A549 treated with CORT108297 at 1 μM for 4 hours (cell line): ENCODE data around the gene ATPAF2. TPM values are rescaled to one million over a fixed set of nuclear protein-coding genes. Genes with fewer than 3 reads are reported as not detected.

ENCODE experiments used
- total RNA-seq: library from RNA; stranded (reverse); fragments of 200-300 nt; extraction: Qiagen RNA extraction; gene quantifications from 5 replicates; pipeline ENCODE4 v1.2.3, GENCODE V29; 2022

Gene ATPAF2
- 18.2 to 31.7 TPM (median 28.6 TPM) in 5 replicates for total RNA-seq

DNA sequence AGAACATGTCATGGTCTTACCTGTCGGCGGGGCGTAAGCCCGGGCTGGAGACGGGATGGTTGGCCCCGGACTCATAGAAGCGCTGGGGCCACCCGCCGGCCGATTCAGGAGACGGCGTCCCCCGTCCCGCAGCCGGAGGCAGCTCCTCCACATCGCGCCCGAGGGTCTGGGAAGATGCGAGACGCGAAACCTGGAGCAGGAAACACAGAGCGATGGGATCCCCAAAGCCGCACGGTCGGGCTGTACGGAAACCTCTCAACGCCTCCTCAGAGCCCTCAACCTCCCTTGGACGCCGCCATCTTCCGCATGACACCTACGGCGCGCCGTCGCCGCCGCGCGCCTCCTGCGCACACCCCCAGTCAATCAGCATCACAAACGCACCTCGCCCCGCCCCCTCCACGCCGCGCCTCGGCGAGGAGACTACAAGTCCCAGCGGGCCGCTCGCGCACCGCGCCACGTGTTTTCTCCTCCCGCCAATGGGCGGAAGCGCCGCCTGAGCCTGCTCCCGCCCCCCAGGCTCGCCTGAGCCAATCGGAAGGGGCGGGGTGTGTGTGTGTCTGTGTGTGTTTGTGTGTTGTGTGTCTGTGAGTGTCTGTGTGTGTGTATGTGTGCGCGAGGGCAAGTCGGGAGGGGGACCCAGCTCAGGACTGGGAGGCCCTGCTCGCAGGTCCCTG lies at the start of gene ATPAF2, which contains the start of gene GID4:
ATPAF2 (minus strand) TSS at position 308 of the 674 bp plus-strand sequence; CDS start at position 153, 155 bp downstream.
GID4 (plus strand) TSS at position 548 of the 674 bp plus-strand sequence; CDS start at position 605, 57 bp downstream.

GRCh38 chr17:18087610-18088491 lies 48.9 kb upstream of the ATPAF2 start, which contains the start of gene DRG2:
Gene DRG2, plus strand, starts transcription at chr17:18087948. Its CDS starts 76 bp downstream, at chr17:18088024.

GRCh38 chr17:17972126-17972951 lies 66.6 kb downstream of the ATPAF2 start, which contains the start of the genes DRC3 and TOM1L2:
Gene DRC3, plus strand, starts transcription at chr17:17972862. Its CDS starts 4,737 bp downstream, at chr17:17977599.
Gene TOM1L2, minus strand, starts transcription at chr17:17972400. Its CDS starts 87 bp downstream, at chr17:17972313.

Other genes starting within 250 kb of the ATPAF2 start
- gene SREBF1, start 202.2 kb downstream of the ATPAF2 start, total RNA-seq: 60.6 to 93.3 TPM (median 86.9 TPM) in 5 replicates
- gene TOM1L2, start 66.8 kb downstream of the ATPAF2 start, total RNA-seq: 16.7 to 22.9 TPM (median 19.9 TPM) in 5 replicates
- gene DRC3, start 66.3 kb downstream of the ATPAF2 start, total RNA-seq: 2.2 to 3.2 TPM (median 3.0 TPM) in 5 replicates
- gene GID4, start 240 bp upstream of the ATPAF2 start, total RNA-seq: 9.8 to 12.7 TPM (median 11.4 TPM) in 5 replicates
- 47.4 to 59.4 TPM (median 53.7 TPM) in 5 replicates for gene DRG2, start 48.8 kb upstream of the ATPAF2 start, total RNA-seq
- gene MYO15A, start 69.6 kb upstream of the ATPAF2 start, total RNA-seq: 0.27 to 0.58 TPM (median 0.35 TPM) in 5 replicates
- gene ALKBH5, start 144.7 kb upstream of the ATPAF2 start, total RNA-seq: 47.5 to 59.1 TPM (median 51.3 TPM) in 5 replicates
- 11.9 to 19.7 TPM (median 17.0 TPM) in 5 replicates for gene LLGL1, start 186.5 kb upstream of the ATPAF2 start, total RNA-seq
- 232 to 268 TPM (median 246 TPM) in 5 replicates for gene FLII, start 219.6 kb upstream of the ATPAF2 start, total RNA-seq
- gene MIEF2, start 221.5 kb upstream of the ATPAF2 start, total RNA-seq: 6.4 to 12.9 TPM (median 10.7 TPM) in 5 replicates